ENCODE results near the gene PYGM.

DNA sequence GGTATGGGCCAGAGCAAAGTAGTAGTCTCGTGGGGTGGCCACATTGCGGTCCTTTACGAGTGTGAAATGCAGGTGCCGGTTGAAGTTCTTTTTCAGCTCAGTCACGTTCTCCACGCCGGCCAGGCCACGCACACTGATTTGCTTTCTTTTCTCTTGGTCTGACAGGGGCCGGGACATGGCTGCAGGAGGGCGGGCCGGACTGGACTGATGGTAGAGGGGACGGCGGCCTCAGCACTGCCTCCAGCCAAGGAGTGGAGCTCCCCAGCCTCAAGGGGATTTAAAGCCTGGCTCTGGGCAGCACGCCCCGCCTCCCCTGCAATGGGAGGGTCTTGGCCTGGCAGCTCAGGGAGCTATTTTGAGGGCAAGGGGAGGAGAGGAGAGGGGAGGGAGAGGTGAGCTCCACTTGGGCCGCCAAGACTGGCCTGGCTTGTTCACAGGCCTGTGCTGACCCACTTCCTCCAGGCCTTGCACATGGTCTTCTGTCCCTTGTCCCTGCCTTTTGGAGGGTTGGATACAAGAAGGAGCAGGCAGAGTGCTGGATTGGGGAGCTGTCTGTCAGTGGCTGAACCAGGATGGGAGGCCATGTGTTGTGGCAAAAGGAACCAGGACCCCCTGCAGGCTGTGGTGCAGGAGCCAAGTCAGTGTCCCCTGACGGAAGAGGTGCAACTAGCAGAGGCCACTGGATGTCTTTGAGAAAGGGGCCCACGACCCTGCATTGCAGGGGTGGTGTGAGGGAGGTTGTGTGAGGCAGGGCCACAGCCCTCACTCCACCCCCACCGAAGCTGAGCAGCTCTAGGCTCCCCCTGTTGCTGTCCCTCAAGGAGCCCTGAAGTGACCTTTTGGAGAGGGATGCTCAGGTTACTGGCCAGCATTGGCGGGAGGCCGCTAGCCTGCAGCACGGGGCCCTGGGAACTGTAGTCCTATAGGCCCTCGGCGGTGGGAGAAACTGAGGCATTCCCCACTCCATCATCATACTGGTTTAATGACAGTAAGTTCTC lies at the start of gene PYGM:
- TF ChIP-seq POLR2AphosphoS5 (IDR thresholded peaks at IDR 0.05) (no peak), CTCF (IDR thresholded peaks at IDR 0.05) (no peak)
